ENCODE measurements around the gene ADAM8. TPM values are rescaled to one million over a fixed set of nuclear protein-coding genes. Genes with fewer than 3 reads are reported as not detected.

The ADAM8 gene
- total RNA-seq, 4 donors from 2014 or later, result 2.3 to 21.3 (median 13.7) TPM

DNA sequence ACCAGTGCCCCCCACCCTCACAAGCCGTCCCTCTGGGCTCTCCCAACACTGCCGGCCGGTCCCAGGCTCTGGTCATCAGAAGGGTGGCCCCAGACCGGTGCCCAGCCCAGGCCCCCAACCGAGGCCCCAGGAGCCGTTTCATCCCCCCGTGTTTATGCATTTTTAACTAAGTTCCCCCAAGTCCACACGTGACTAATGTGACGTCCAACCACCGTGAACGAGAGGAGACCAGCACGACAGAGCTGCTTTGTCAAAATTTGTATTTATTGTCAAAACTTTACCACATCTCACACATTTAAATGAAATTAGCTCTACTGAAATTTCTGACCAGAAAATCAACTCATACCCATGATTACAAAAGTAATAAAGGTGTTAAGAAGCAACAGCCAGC is 30.4 kb downstream of the ADAM8 start:
- no peak for DNase-seq
- peaks cover 0 to 15% (median 6%) of the 10 kb centered on the region in 4 donors for H3K4me1 ChIP-seq
- H3K9me3 ChIP-seq, result no peaks in the 10 kb centered on the region
- in situ Hi-C loops (cut with MboI; ENCODE audit: low pct_ligation_motif_present in 1 of 4, low pct_unique_long_range_greater_than_20kb in 1 of 4, low sequenced_read_pairs in 3 of 4), result no loop called here
- no peaks in the 10 kb centered on the region for H3K36me3 ChIP-seq
- peaks cover 80% of the 10 kb centered on the region for H3K27me3 ChIP-seq
- H3K27ac ChIP-seq, result no peak overlapping the region
- intact Hi-C loops (cut with DNase I; ENCODE audit: low total_unique reads), result no loop called here
- TF ChIP-seq POLR2A (IDR thresholded peaks at IDR 0.05) (no peak), EP300 (IDR thresholded peaks at IDR 0.05; ENCODE audit: low read depth) (no peak), POLR2AphosphoS5 (IDR thresholded peaks at IDR 0.05) (no peak)
- TF ChIP-seq, protein P1, sequence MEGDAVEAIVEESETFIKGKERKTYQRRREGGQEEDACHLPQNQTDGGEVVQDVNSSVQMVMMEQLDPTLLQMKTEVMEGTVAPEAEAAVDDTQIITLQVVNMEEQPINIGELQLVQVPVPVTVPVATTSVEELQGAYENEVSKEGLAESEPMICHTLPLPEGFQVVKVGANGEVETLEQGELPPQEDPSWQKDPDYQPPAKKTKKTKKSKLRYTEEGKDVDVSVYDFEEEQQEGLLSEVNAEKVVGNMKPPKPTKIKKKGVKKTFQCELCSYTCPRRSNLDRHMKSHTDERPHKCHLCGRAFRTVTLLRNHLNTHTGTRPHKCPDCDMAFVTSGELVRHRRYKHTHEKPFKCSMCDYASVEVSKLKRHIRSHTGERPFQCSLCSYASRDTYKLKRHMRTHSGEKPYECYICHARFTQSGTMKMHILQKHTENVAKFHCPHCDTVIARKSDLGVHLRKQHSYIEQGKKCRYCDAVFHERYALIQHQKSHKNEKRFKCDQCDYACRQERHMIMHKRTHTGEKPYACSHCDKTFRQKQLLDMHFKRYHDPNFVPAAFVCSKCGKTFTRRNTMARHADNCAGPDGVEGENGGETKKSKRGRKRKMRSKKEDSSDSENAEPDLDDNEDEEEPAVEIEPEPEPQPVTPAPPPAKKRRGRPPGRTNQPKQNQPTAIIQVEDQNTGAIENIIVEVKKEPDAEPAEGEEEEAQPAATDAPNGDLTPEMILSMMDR (IDR thresholded peaks at IDR 0.05), result no peak
- WGBS, 2 donors (ENCODE audit: low coverage in 1 of 2), result 42% methylated on average over 12 of the region's 12 CpGs; no CpG with 5 or more reads in 1 of the 2 donors
- H3K4me3 ChIP-seq, result no peak overlapping the region

DNA sequence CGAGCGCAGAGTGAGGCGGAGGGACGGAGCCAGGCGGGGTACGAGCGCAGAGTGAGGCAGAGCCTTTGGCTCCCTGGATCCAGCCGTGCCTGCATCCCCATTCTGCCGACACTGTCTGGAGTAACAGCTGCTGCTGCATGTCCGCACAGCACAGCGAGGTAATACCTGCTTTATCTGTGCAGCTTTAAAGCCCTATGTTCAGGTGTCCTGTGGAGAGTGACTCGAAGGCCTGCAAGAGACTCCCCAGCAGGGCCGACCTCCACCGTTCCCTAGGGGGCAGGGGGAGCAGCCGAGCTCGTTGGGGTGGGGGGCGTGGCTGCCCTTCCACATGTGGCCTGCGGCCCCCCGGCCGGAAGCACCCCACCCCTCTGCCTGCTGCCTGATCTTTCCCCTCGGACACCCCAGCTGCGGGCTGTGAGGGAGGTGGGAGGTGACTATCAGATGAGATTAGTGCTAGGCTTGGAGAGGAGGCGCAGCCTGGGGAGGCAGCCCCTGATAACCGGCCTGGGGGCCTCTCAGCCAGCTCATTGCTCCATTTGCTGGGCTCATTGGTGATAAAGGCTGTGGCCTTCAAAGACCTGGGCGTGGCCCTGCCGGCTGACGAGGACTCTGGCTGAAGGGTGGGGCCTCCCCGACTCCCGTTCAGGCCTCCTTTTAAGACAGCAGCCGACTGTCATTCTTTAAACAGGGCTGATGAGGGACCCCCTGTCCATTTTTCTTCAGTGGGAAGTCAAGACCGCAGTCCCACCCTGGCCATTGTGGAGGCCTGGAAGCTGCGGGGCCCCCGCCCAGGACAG is 31.0 kb downstream of the ADAM8 start:
- intact Hi-C loops (cut with DNase I; ENCODE audit: low total_unique reads), result no loop called here
- in situ Hi-C loops (cut with MboI; ENCODE audit: low pct_ligation_motif_present in 1 of 4, low pct_unique_long_range_greater_than_20kb in 1 of 4, low sequenced_read_pairs in 3 of 4), result no loop called here
- 46 to 60% methylated on average over 1 to 25 of the region's 33 CpGs for WGBS, 2 donors (ENCODE audit: low coverage in 1 of 2)
- no peaks in the 10 kb centered on the region for H3K36me3 ChIP-seq
- TF ChIP-seq EP300 (IDR thresholded peaks at IDR 0.05; ENCODE audit: low read depth) (no peak), POLR2AphosphoS5 (IDR thresholded peaks at IDR 0.05) (no peak), POLR2A (IDR thresholded peaks at IDR 0.05) (no peak)
- TF ChIP-seq, protein P1 (IDR thresholded peaks at IDR 0.05), result no peak
- peaks cover 0 to 15% (median 8%) of the 10 kb centered on the region in 4 donors for H3K4me1 ChIP-seq
- DNase-seq, result peak; percentile 59
- peaks cover 86% of the 10 kb centered on the region for H3K27me3 ChIP-seq
- no peak overlapping the region for H3K27ac ChIP-seq
- no peaks in the 10 kb centered on the region for H3K9me3 ChIP-seq
- no peak overlapping the region for H3K4me3 ChIP-seq

DNA sequence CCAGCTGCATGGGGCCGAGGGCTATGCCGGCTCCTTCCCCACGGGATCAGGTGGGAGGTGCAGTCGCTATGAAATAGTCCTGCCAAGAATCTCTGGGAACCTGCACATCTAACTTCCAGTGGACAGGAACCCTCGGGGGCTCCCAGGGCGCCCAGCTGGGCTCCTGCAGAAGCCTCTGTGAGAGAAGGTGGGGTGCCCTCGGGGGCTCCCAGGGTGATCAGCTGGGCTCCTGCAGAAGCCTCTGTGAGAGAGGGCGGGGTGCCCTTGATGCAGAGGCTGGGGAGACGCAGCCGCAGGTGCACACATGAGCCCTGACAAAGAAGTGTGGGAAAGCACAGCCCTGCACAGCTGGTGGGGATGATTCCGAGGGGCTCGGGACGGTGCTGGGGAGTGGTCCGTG is 33.1 kb downstream of the ADAM8 start:
- no peak for DNase-seq
- no peak for TF ChIP-seq EP300 (IDR thresholded peaks at IDR 0.05; ENCODE audit: low read depth)
- TF ChIP-seq, protein P1 (IDR thresholded peaks at IDR 0.05), result no peak
- TF ChIP-seq POLR2A (IDR thresholded peaks at IDR 0.05), result no peak
- no peak for TF ChIP-seq POLR2AphosphoS5 (IDR thresholded peaks at IDR 0.05)
- intact Hi-C loops (cut with DNase I; ENCODE audit: low total_unique reads), result no loop called here
- Histone ChIP-seq H3K9me3 (no peaks in the 10 kb centered on the region), H3K4me3 (no peak overlapping the region), H3K36me3 (no peaks in the 10 kb centered on the region), H3K27me3 (peaks cover 93% of the 10 kb centered on the region), H3K27ac (no peak overlapping the region), H3K4me1 (peaks cover 0 to 15% (median 8%) of the 10 kb centered on the region in 4 donors)
- in situ Hi-C loops (cut with MboI; ENCODE audit: low pct_ligation_motif_present in 1 of 4, low pct_unique_long_range_greater_than_20kb in 1 of 4, low sequenced_read_pairs in 3 of 4), result no loop called here
- WGBS, 2 donors (ENCODE audit: low coverage in 1 of 2), result 83% methylated on average over 14 of the region's 14 CpGs; no CpG with 5 or more reads in 1 of the 2 donors

DNA sequence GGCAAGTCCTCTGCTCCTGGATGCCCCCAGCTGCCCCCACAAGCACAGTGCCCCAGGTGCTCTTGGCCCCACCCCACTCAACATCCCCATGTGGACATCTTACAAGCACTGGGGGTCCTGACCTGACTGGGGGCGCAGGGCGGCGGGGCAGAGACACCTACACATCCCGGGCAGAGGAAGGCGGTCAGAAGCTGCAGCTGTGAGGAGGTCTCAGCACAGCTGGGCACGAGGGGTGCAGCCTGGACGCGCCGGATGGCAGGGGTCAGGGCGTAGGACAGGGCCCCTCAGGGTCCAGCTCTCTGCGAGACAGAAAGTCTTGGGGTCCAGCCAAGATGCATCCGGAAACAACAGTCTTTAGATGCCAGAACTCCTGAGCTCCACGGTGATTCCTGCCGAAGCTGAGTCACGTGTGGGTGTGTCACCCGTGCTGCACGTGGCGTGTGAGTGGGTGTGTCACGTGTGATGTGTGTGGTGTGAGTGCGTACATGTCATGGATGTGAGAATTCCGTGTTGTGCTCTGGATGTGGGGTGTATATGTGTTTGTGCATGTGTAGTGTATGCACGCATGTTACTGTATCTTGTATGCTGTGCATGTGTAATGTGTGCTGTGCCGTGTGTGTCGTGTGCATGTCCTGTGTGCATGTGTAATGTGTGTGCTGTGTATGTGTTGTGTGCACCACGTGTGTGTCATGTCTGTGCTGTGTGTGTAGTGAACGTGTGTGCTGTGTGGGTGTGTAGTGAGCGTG is 33.9 kb downstream of the ADAM8 start:
- Histone ChIP-seq H3K9me3 (no peaks in the 10 kb centered on the region), H3K4me3 (no peak overlapping the region), H3K27ac (no peak overlapping the region), H3K36me3 (no peaks in the 10 kb centered on the region), H3K4me1 (peaks cover 0 to 18% (median 8%) of the 10 kb centered on the region in 4 donors), H3K27me3 (peaks cover 93% of the 10 kb centered on the region)
- no peak for DNase-seq
- TF ChIP-seq, protein P1 (IDR thresholded peaks at IDR 0.05), result no peak
- TF ChIP-seq POLR2A (IDR thresholded peaks at IDR 0.05) (no peak), EP300 (IDR thresholded peaks at IDR 0.05; ENCODE audit: low read depth) (no peak), POLR2AphosphoS5 (IDR thresholded peaks at IDR 0.05) (no peak)
- in situ Hi-C loops (cut with MboI; ENCODE audit: low pct_ligation_motif_present in 1 of 4, low pct_unique_long_range_greater_than_20kb in 1 of 4, low sequenced_read_pairs in 3 of 4), result no loop called here
- intact Hi-C loops (cut with DNase I; ENCODE audit: low total_unique reads), result no loop called here
- WGBS, 2 donors (ENCODE audit: low coverage in 1 of 2), result 74 to 87% methylated on average over 5 to 24 of the region's 27 CpGs
